Ishikawa (cell line): Measurements from ENCODE around the gene RGS6.

Source experiments
- CEBPB ChIP-seq: IDR thresholded peaks from 2 replicates; pipeline ENCODE4 v1.6.1; 2012
- CREB1 ChIP-seq: IDR thresholded peaks from 2 replicates; pipeline ENCODE4 v1.6.1; 2012; ENCODE audit warnings: low read depth
- EGR1 ChIP-seq: IDR thresholded peaks from 2 replicates; pipeline ENCODE4 v1.6.1; 2012
- EP300 ChIP-seq: IDR thresholded peaks from 2 replicates; pipeline ENCODE4 v1.6.1; 2012; ENCODE audit warnings: borderline replicate concordance
- FOXM1 ChIP-seq: IDR thresholded peaks from 2 replicates; pipeline ENCODE4 v1.6.1; 2012; ENCODE audit warnings: low read depth, borderline replicate concordance
- MAX ChIP-seq: IDR thresholded peaks from 2 replicates; pipeline ENCODE4 v1.6.1; 2012
- NFIC ChIP-seq: IDR thresholded peaks from 2 replicates; pipeline ENCODE4 v1.6.1; 2012
- RAD21 ChIP-seq: IDR thresholded peaks from 2 replicates; pipeline ENCODE4 v1.6.1; 2012; ENCODE audit warnings: low read depth
- REST ChIP-seq: IDR thresholded peaks from 2 replicates; pipeline ENCODE4 v1.6.1; 2012; ENCODE audit warnings: low read depth, mild to moderate bottlenecking
- TAF1 ChIP-seq: IDR thresholded peaks from 2 replicates; pipeline ENCODE4 v1.6.1; 2012; ENCODE audit warnings: low read depth, mild to moderate bottlenecking
- TCF12 ChIP-seq: IDR thresholded peaks from 2 replicates; pipeline ENCODE4 v1.6.1; 2012; ENCODE audit warnings: low read depth
- TEAD4 ChIP-seq: IDR thresholded peaks from 2 replicates; pipeline ENCODE4 v1.6.1; 2012
- USF1 ChIP-seq: IDR thresholded peaks from 2 replicates; pipeline ENCODE4 v1.6.1; 2012
- YY1 ChIP-seq: IDR thresholded peaks from 2 replicates; pipeline ENCODE4 v1.6.1; 2012; ENCODE audit warnings: low read depth
- ZBTB7A ChIP-seq: IDR thresholded peaks from 2 replicates; pipeline ENCODE4 v1.6.1; 2012; ENCODE audit warnings: low read depth

Gene RGS6

GRCh38 chr14:71891185-71891584 is 41.0 kb upstream of the RGS6 start:
- no peak for TF ChIP-seq NFIC
- no peak for TF ChIP-seq EGR1
- no peak for TF ChIP-seq YY1
- no peak for TF ChIP-seq MAX
- TF ChIP-seq TAF1 = no peak
- no peak for TF ChIP-seq ZBTB7A
- TF ChIP-seq CREB1 = no peak

- TF ChIP-seq CREB1 (no peak), NFIC (no peak), REST (no peak), USF1 (no peak), YY1 (no peak), CEBPB (no peak), ZBTB7A (no peak)
Measured at GRCh38 chr14:71891970-71892369, 40.3 kb upstream of the RGS6 start.

- TF ChIP-seq EP300 (no peak), USF1 (peak; percentile 48; the same call in 1 of the 2 replicates)
Measured at GRCh38 chr14:71905031-71905430, 27.2 kb upstream of the RGS6 start.

GRCh38 chr14:71905860-71906259 is 26.4 kb upstream of the RGS6 start:
- TF ChIP-seq CREB1 (no peak), MAX (no peak), ZBTB7A (no peak), NFIC (no peak), TCF12 (no peak), EP300 (no peak), TAF1 (no peak), USF1 (no peak), YY1 (no peak), TEAD4 (no peak), RAD21 (no peak), FOXM1 (no peak), EGR1 (no peak), REST (no peak)

- TF ChIP-seq TAF1 = no peak
- no peak for TF ChIP-seq EGR1
- TF ChIP-seq TEAD4 = peak; percentile 36; the same call in 1 of the 2 replicates
Measured at GRCh38 chr14:71907793-71908515, 24.3 kb upstream of the RGS6 start.

- no peak for TF ChIP-seq RAD21
- no peak for TF ChIP-seq ZBTB7A
- no peak for TF ChIP-seq MAX
- no peak for TF ChIP-seq CREB1
- TF ChIP-seq USF1 = no peak
- TF ChIP-seq YY1 = no peak
- TF ChIP-seq REST = no peak
- no peak for TF ChIP-seq TAF1
- TF ChIP-seq EGR1 = no peak
- TF ChIP-seq CEBPB = no peak
- TF ChIP-seq FOXM1 = no peak
- TF ChIP-seq TEAD4 = no peak
Measured at GRCh38 chr14:71911669-71912068, 20.6 kb upstream of the RGS6 start.
